ENCODE data around the gene RPAP2. TPM values are rescaled to one million over a fixed set of nuclear protein-coding genes. Genes with fewer than 3 reads are reported as not detected.

Gene RPAP2
- total and polyA plus RNA-seq, 2 donors (not counting 3 experiments of a cell fraction or from before 2014, with no cell fraction given) = 4.3 to 24.9 TPM

DNA sequence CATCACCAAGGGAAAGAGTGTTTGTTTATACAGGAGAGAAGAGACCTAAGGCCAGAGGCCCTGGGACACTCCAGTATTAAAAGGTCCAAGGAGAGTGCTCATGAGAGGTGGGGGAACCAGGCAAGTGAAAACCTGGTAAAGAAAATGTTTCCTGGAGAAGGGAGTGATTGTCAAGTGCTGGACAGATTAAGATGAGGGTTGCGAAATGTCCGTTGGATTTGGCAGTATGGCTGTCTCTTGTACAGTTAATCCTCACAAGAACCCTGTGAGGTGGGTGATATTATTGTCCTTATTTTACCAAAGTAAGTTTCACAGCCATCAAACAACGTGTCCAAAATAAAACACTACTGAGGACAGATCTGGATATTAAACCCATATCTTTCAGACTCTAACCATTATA is 44.2 kb downstream of the RPAP2 start:
- no peak overlapping the region for H3K27ac ChIP-seq (ENCODE audit: insufficient read depth, low read depth, low read length)
- CTCF ChIA-PET = interaction anchor here (1.5 kb wide), 1 partner anchor 33 kb away, joined by 4 read pairs; no protein-coding TSS in a partner anchor
- no peaks in the 10 kb centered on the region for H3K9me1 ChIP-seq (replicated peaks; ENCODE audit: control insufficient read depth, extremely low read depth, insufficient read depth, low read length)
- intact Hi-C loops (cut with micrococcal nuclease) (no loop called here), dilution Hi-C loops (cut with MboI; ENCODE audit: extremely low pct_ligation_motif_present, low sequenced_read_pairs) (no loop called here)
- H3K36me3 ChIP-seq (ENCODE audit: control insufficient read depth in 2 of 2, extremely low read depth in 1 of 2, insufficient read depth in 2 of 2, low read length in 2 of 2) = peaks cover 0 to 2% of the 10 kb centered on the region in 2 experiments
- H3K27me3 ChIP-seq (ENCODE audit: control insufficient read depth in 2 of 2, insufficient read depth in 2 of 2, low read length in 2 of 2) = no peaks in the 10 kb centered on the region
- TF ChIP-seq POLR2A (IDR thresholded peaks at IDR 0.05; ENCODE audit: low read depth, low read length) (no peak), POLR2AphosphoS5 (IDR thresholded peaks at IDR 0.05; ENCODE audit: insufficient read depth, low read depth, low read length) (no peak), FOS (IDR thresholded peaks at IDR 0.05; ENCODE audit: borderline replicate concordance, insufficient read depth, low read length) (no peak), EZH2 (IDR thresholded peaks at IDR 0.05; ENCODE audit: borderline replicate concordance, low read depth, low read length, severe bottlenecking) (no peak), MYC (IDR thresholded peaks at IDR 0.05; ENCODE audit: low read depth, low read length) (no peak), GATA2 (IDR thresholded peaks at IDR 0.05; ENCODE audit: insufficient read depth, insufficient read length, low read depth, low read length) (no peak), JUN (IDR thresholded peaks at IDR 0.05; ENCODE audit: borderline replicate concordance, insufficient read depth, insufficient read length, low read depth) (no peak)
- TF ChIP-seq, protein P1, sequence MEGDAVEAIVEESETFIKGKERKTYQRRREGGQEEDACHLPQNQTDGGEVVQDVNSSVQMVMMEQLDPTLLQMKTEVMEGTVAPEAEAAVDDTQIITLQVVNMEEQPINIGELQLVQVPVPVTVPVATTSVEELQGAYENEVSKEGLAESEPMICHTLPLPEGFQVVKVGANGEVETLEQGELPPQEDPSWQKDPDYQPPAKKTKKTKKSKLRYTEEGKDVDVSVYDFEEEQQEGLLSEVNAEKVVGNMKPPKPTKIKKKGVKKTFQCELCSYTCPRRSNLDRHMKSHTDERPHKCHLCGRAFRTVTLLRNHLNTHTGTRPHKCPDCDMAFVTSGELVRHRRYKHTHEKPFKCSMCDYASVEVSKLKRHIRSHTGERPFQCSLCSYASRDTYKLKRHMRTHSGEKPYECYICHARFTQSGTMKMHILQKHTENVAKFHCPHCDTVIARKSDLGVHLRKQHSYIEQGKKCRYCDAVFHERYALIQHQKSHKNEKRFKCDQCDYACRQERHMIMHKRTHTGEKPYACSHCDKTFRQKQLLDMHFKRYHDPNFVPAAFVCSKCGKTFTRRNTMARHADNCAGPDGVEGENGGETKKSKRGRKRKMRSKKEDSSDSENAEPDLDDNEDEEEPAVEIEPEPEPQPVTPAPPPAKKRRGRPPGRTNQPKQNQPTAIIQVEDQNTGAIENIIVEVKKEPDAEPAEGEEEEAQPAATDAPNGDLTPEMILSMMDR (IDR thresholded peaks at IDR 0.05; ENCODE audit: extremely low read depth in 1 of 2, insufficient read depth in 1 of 2, low read depth in 1 of 2, low read length in 2 of 2) = no peak
- TF ChIP-seq, protein P2, sequence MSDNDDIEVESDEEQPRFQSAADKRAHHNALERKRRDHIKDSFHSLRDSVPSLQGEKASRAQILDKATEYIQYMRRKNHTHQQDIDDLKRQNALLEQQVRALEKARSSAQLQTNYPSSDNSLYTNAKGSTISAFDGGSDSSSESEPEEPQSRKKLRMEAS (IDR thresholded peaks at IDR 0.05; ENCODE audit: insufficient read depth, insufficient read length) = no peak
- BruUV-seq (replicated peaks) = no TSS peak
- DNase-seq (ENCODE audit: low read depth, low spot score) (no peak), FAIRE-seq (no peak)
- no peak overlapping the region for H3K4me3 ChIP-seq (replicated peaks in 1 of 3; ENCODE audit: insufficient read depth in 1 of 3, low read depth in 1 of 3, low read length in 3 of 3)
- H3K4me2 ChIP-seq (ENCODE audit: insufficient read depth, low read length) = no peak overlapping the region
- no peaks in the 10 kb centered on the region for H3K9me3 ChIP-seq (replicated peaks; ENCODE audit: control insufficient read depth, insufficient read depth, low read length)
- H4K20me1 ChIP-seq (replicated peaks; ENCODE audit: control insufficient read depth, extremely low read depth, insufficient read depth, low read length) = no peaks in the 10 kb centered on the region
- H3K79me2 ChIP-seq (ENCODE audit: control insufficient read depth, insufficient read depth, low read length) = no peaks in the 10 kb centered on the region
- POLR2A ChIA-PET = no interaction called here
- H3K9ac ChIP-seq (replicated peaks; ENCODE audit: extremely low read depth, insufficient read depth, low read length) = no peak overlapping the region
- H3K4me1 ChIP-seq (ENCODE audit: control insufficient read depth, extremely low read depth, insufficient read depth, low read length) = no peaks in the 10 kb centered on the region
- H2AFZ ChIP-seq (ENCODE audit: low read depth, low read length) = no peak overlapping the region

Measured in endothelial cell of umbilical vein (primary cell).